ENCODE measurements around the gene AATK.

AATK gene

GRCh38 chr17:81074875-81075274 is 91.1 kb downstream of the AATK start:
- H3K27me3 ChIP-seq (ENCODE audit: control insufficient read depth in 2 of 2, insufficient read depth in 2 of 2, low read length in 2 of 2) = no peaks in the 10 kb centered on the region
- no peaks in the 10 kb centered on the region for H3K9me3 ChIP-seq (ENCODE audit: control insufficient read depth in 2 of 2, low read length in 2 of 2)
- no peak overlapping the region for H3K4me3 ChIP-seq (ENCODE audit: low read length in 2 of 2)
- H3K27ac ChIP-seq (ENCODE audit: low read depth in 2 of 2, low read length in 2 of 2) = no peak overlapping the region
- H3K36me3 ChIP-seq (ENCODE audit: control insufficient read depth in 2 of 2, insufficient read depth in 2 of 2, low read length in 2 of 2) = peaks cover 0 to 4% of the 10 kb centered on the region in 2 donors
- H3K4me1 ChIP-seq (ENCODE audit: control insufficient read depth in 2 of 2, insufficient read depth in 2 of 2, low read length in 2 of 2) = peaks cover 3 to 5% of the 10 kb centered on the region in 2 donors
- H3K9ac ChIP-seq (ENCODE audit: low read depth in 1 of 2, low read length in 2 of 2) = no peak overlapping the region

DNA sequence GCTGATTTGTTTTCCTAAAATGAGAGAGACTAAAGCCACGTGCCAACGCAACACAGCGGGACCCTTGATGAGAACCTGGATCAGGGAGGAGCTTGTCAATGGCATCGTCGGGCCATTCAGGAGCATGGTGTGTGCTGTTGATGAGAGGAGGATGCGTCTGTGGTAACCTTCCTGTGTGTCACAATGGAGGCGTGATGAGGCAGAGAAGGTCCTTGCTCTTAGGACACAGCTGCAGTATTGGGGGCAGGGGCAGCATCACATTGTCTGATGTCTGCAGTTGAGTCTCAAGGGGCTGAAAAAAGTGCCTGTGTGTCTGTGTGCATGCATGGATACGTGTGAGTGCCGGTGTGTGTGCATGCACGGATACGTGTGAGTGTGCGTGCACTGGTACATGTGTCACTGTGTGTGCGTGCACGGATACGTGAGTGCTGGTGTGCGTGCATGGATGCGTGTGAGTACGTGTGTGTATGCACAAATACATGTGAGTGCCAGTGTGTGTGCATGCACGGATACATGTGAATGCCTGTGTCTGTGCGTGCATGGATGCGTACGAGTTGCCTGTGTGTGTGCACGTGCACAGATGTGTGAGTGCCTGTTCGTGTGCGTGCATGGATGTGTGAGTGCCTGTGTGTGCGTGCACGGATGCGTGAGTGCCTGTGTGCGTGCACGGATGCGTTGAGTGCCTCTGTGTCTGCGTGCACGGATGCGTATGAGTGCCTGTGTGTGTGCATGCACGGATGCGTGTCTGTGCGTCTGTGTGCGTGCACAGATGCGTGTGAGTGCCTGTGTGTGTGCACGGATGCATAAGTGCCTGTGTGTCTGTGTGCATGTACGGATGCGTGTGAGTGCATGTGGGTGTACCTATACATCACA is 91.8 kb downstream of the AATK start:
- no peaks in the 10 kb centered on the region for H3K9me3 ChIP-seq (ENCODE audit: control insufficient read depth in 2 of 2, low read length in 2 of 2)
- H3K9ac ChIP-seq (ENCODE audit: low read depth in 1 of 2, low read length in 2 of 2) = no peak overlapping the region
- no peak overlapping the region for H3K4me3 ChIP-seq (ENCODE audit: low read length in 2 of 2)
- no peak overlapping the region for H3K27ac ChIP-seq (ENCODE audit: low read depth in 2 of 2, low read length in 2 of 2)
- H3K36me3 ChIP-seq (ENCODE audit: control insufficient read depth in 2 of 2, insufficient read depth in 2 of 2, low read length in 2 of 2) = peaks cover 0 to 4% of the 10 kb centered on the region in 2 donors
- no peaks in the 10 kb centered on the region for H3K27me3 ChIP-seq (ENCODE audit: control insufficient read depth in 2 of 2, insufficient read depth in 2 of 2, low read length in 2 of 2)
- H3K4me1 ChIP-seq (ENCODE audit: control insufficient read depth in 2 of 2, insufficient read depth in 2 of 2, low read length in 2 of 2) = peaks cover 3 to 5% of the 10 kb centered on the region in 2 donors

DNA sequence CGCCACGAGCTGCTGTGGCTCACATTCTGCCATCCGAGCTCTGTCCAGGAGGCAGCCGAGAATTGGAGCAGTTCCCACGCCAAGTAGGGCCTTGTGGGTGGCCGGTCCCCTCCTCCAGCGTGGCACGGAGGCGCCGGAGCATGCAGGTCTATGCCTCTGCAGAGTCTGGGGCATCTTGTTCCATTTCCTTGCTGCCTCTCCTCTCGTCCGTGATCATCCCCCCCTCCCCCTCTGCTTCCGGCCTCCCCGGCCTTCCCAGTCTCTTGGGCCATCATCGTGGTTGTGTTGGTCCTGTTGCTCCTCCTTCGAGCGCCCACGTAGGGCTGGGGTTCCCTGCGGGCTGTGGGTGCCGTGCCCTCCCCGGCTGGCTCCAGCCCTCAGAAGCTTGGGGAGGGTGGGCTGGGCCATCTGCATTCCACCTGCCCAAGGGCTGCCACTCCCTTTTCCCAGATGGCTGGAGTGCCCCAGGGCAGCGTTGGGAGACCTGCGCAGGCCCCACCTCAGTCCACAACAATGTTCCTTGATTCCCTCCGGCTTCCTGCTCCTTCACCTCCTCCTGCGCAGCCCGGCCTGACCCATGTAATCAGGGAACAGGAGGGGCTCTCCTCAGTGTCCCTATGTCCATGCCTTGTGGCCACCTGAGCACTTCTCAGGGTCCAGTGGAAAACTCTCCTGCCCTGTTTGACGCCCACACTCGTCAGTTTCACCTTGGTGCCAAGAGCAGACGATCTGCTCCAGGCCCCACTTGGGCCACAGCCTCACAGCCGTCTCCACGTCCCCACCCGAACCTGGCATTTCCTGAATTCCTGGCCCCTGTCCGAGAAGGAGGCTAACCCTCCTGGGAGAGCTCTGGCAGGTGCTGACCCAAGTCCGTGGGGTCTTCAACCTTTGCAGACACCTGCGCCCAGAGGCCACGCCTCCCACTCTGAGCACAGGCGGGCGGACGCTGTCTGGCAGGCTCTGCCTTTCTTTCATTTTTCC is 94.0 kb downstream of the AATK start:
- H3K4me3 ChIP-seq (ENCODE audit: low read length in 2 of 2) = no peak overlapping the region
- peaks cover 3 to 5% of the 10 kb centered on the region in 2 donors for H3K4me1 ChIP-seq (ENCODE audit: control insufficient read depth in 2 of 2, insufficient read depth in 2 of 2, low read length in 2 of 2)
- peak overlapping the region in 1 of 2 donors; percentile 26 for H3K27ac ChIP-seq (ENCODE audit: low read depth in 2 of 2, low read length in 2 of 2)
- H3K9me3 ChIP-seq (ENCODE audit: control insufficient read depth in 2 of 2, low read length in 2 of 2) = no peaks in the 10 kb centered on the region
- H3K9ac ChIP-seq (ENCODE audit: low read depth in 1 of 2, low read length in 2 of 2) = peak overlapping the region in 1 of 2 donors; percentile 24
- H3K36me3 ChIP-seq (ENCODE audit: control insufficient read depth in 2 of 2, insufficient read depth in 2 of 2, low read length in 2 of 2) = peaks cover 0 to 4% of the 10 kb centered on the region in 2 donors
- no peaks in the 10 kb centered on the region for H3K27me3 ChIP-seq (ENCODE audit: control insufficient read depth in 2 of 2, insufficient read depth in 2 of 2, low read length in 2 of 2)

DNA sequence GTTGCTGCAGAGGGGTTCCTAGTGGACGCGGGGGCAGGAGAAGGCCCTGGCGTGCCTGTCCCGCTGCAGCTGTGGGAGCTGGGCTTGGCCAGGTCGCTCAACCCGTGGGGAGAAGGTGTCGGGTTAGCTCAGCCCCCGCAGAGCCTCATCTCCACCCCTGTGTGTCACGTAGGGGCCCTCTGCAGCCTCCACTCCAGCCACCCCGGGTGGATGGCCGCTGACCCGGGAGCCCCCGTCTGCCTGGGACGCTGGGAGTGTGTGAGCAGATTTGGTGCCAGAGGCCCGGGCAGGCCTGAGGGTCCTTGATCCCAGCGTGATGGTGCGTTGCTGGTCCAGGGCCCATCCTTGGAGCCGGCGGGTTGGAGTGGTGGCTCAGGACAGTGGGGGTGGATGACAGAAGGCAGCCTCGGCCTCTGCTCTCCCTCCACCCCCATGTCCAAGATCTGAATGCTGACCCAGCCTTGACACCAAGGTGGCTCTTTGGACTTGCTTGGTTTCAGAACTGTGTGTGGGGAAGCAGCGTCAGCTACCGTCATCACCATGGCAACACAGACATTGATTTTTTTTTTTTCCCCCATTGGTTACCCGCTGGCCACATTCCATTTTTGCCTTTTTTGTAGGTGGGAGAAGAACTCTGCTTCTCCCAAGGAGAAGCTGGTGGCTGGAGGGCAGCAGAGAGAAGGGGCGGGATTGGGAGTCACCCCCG is 95.3 kb downstream of the AATK start:
- Histone ChIP-seq H3K27ac (ENCODE audit: low read depth in 2 of 2, low read length in 2 of 2) (no peak overlapping the region), H3K36me3 (ENCODE audit: control insufficient read depth in 2 of 2, insufficient read depth in 2 of 2, low read length in 2 of 2) (peaks cover 0 to 4% of the 10 kb centered on the region in 2 donors), H3K9ac (ENCODE audit: low read depth in 1 of 2, low read length in 2 of 2) (no peak overlapping the region), H3K27me3 (ENCODE audit: control insufficient read depth in 2 of 2, insufficient read depth in 2 of 2, low read length in 2 of 2) (no peaks in the 10 kb centered on the region), H3K4me3 (ENCODE audit: low read length in 2 of 2) (no peak overlapping the region), H3K4me1 (ENCODE audit: control insufficient read depth in 2 of 2, insufficient read depth in 2 of 2, low read length in 2 of 2) (peaks cover 6 to 15% of the 10 kb centered on the region in 2 donors), H3K9me3 (ENCODE audit: control insufficient read depth in 2 of 2, low read length in 2 of 2) (no peaks in the 10 kb centered on the region)

GRCh38 chr17:81069135-81069645 is 96.8 kb downstream of the AATK start:
- peaks cover 0 to 1% of the 10 kb centered on the region in 2 donors for H3K36me3 ChIP-seq (ENCODE audit: control insufficient read depth in 2 of 2, insufficient read depth in 2 of 2, low read length in 2 of 2)
- no peaks in the 10 kb centered on the region for H3K9me3 ChIP-seq (ENCODE audit: control insufficient read depth in 2 of 2, low read length in 2 of 2)
- no peak overlapping the region for H3K9ac ChIP-seq (ENCODE audit: low read depth in 1 of 2, low read length in 2 of 2)
- no peak overlapping the region for H3K27ac ChIP-seq (ENCODE audit: low read depth in 2 of 2, low read length in 2 of 2)
- H3K27me3 ChIP-seq (ENCODE audit: control insufficient read depth in 2 of 2, insufficient read depth in 2 of 2, low read length in 2 of 2) = no peaks in the 10 kb centered on the region
- H3K4me3 ChIP-seq (ENCODE audit: low read length in 2 of 2) = no peak overlapping the region
- H3K4me1 ChIP-seq (ENCODE audit: control insufficient read depth in 2 of 2, insufficient read depth in 2 of 2, low read length in 2 of 2) = peaks cover 13 to 28% of the 10 kb centered on the region in 2 donors

- no peaks in the 10 kb centered on the region for H3K36me3 ChIP-seq (ENCODE audit: control insufficient read depth in 2 of 2, insufficient read depth in 2 of 2, low read length in 2 of 2)
- H3K4me3 ChIP-seq (ENCODE audit: low read length in 2 of 2) = no peak overlapping the region
- peaks cover 15 to 33% of the 10 kb centered on the region in 2 donors for H3K4me1 ChIP-seq (ENCODE audit: control insufficient read depth in 2 of 2, insufficient read depth in 2 of 2, low read length in 2 of 2)
- no peaks in the 10 kb centered on the region for H3K9me3 ChIP-seq (ENCODE audit: control insufficient read depth in 2 of 2, low read length in 2 of 2)
- H3K27me3 ChIP-seq (ENCODE audit: control insufficient read depth in 2 of 2, insufficient read depth in 2 of 2, low read length in 2 of 2) = no peaks in the 10 kb centered on the region
- H3K9ac ChIP-seq (ENCODE audit: low read depth in 1 of 2, low read length in 2 of 2) = no peak overlapping the region
- H3K27ac ChIP-seq (ENCODE audit: low read depth in 2 of 2, low read length in 2 of 2) = no peak overlapping the region
These were observed 97.4 kb downstream of the AATK start for GRCh38 chr17:81068411-81069134.

DNA sequence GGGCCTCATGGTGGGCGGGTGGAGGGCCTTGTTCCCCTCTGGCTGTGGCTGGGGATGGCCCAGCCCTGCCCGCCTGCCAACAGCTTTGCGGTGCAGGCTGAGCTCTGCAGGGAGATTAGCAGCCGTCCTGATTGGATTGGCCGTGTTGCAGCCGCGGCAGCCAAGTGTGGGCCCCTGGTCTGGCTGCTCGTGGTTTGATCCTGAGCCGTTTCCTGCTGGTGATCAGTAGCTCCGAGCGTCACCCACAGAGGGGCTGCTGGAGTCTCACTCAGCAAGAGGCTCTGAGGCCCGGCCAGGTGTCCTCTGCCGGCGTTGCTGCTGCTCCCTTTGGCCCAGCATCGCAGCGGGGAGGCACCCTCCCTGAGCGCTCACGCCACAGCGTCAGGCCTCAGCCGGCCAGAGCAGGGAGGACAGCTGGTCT is 98.6 kb downstream of the AATK start:
- Histone ChIP-seq H3K9me3 (ENCODE audit: control insufficient read depth in 2 of 2, low read length in 2 of 2) (no peaks in the 10 kb centered on the region), H3K27ac (ENCODE audit: low read depth in 2 of 2, low read length in 2 of 2) (no peak overlapping the region), H3K4me3 (ENCODE audit: low read length in 2 of 2) (no peak overlapping the region), H3K27me3 (ENCODE audit: control insufficient read depth in 2 of 2, insufficient read depth in 2 of 2, low read length in 2 of 2) (no peaks in the 10 kb centered on the region), H3K9ac (ENCODE audit: low read depth in 1 of 2, low read length in 2 of 2) (no peak overlapping the region), H3K4me1 (ENCODE audit: control insufficient read depth in 2 of 2, insufficient read depth in 2 of 2, low read length in 2 of 2) (peaks cover 15 to 34% of the 10 kb centered on the region in 2 donors), H3K36me3 (ENCODE audit: control insufficient read depth in 2 of 2, insufficient read depth in 2 of 2, low read length in 2 of 2) (no peaks in the 10 kb centered on the region)
